ENCODE measurements around the gene KDM7A. TPM values are rescaled to one million over a fixed set of nuclear protein-coding genes. Genes with fewer than 3 reads are reported as not detected.

KDM7A gene, protein sequence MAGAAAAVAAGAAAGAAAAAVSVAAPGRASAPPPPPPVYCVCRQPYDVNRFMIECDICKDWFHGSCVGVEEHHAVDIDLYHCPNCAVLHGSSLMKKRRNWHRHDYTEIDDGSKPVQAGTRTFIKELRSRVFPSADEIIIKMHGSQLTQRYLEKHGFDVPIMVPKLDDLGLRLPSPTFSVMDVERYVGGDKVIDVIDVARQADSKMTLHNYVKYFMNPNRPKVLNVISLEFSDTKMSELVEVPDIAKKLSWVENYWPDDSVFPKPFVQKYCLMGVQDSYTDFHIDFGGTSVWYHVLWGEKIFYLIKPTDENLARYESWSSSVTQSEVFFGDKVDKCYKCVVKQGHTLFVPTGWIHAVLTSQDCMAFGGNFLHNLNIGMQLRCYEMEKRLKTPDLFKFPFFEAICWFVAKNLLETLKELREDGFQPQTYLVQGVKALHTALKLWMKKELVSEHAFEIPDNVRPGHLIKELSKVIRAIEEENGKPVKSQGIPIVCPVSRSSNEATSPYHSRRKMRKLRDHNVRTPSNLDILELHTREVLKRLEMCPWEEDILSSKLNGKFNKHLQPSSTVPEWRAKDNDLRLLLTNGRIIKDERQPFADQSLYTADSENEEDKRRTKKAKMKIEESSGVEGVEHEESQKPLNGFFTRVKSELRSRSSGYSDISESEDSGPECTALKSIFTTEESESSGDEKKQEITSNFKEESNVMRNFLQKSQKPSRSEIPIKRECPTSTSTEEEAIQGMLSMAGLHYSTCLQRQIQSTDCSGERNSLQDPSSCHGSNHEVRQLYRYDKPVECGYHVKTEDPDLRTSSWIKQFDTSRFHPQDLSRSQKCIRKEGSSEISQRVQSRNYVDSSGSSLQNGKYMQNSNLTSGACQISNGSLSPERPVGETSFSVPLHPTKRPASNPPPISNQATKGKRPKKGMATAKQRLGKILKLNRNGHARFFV
- total RNA-seq (2021; fragmentation: NEBNext Ultra II Directional; extraction: Animal tissue kit (Norgen Biotek cat#: 25700)): 11.6 and 12.5 TPM in 2 replicates
- polyA plus RNA-seq (2011; rRNA removed): 1.7 and 2.2 TPM in 2 replicates
- polyA plus RNA-seq (2011; cell fraction: cytosol; rRNA removed): 3.4 TPM
- polyA plus RNA-seq (2011; cell fraction: nucleus; rRNA removed): 9.8 TPM
- polyA plus RNA-seq (2012, experiment 1 of 2): 2.8 to 4.7 TPM (median 4.1 TPM) in 4 replicates
- 0.42 TPM for polyA plus RNA-seq (2012, experiment 2 of 2)
- 6.1 TPM for polyA plus RNA-seq (2013, experiment 1 of 2)
- polyA plus RNA-seq (2013, experiment 2 of 2): 6.2 TPM
- polyA minus RNA-seq (2011; rRNA and poly(A)+ RNA removed): 11.3 and 19.1 TPM in 2 replicates
- 5.4 TPM for polyA minus RNA-seq (2011; cell fraction: cytosol; rRNA and poly(A)+ RNA removed)
- 13.6 TPM for polyA minus RNA-seq (2011; cell fraction: nucleus; rRNA and poly(A)+ RNA removed)
- long read RNA-seq, experiment 1, partial matches to known transcripts: 0 of 5 reads
- long read RNA-seq, experiment 1, other reads (novel, unspliced or antisense): 5 of 5 reads
- long read RNA-seq, experiment 2, partial matches to known transcripts: 0 of 2 reads
- long read RNA-seq, experiment 2, other reads (novel, unspliced or antisense): 2 of 2 reads

GRCh38 chr7:140176811-140177702, at the start of gene KDM7A:
Gene KDM7A, minus strand, starts transcription at chr7:140176983. Its CDS starts 46 bp downstream, at chr7:140176937.
- Histone ChIP-seq H3K4ac (replicated peaks; ENCODE audit: insufficient read length, low read depth, low read length) (no peak within 1 kb of the TSS), H3K23ac (ENCODE audit: insufficient read length) (no peak within 1 kb of the TSS), H3K27me3 (replicated peaks in 1 of 4; ENCODE audit: control insufficient read depth in 3 of 4, extremely low read depth in 1 of 4, insufficient read depth in 3 of 4, low read length in 3 of 4) (peaks cover 0 to 21% (median 13%) of the 10 kb centered on the region in 4 experiments; a peak in 5 of 7 replicates), H2BK120ac (replicated peaks; ENCODE audit: low read depth, low read length) (no peak within 1 kb of the TSS), H2BK15ac (ENCODE audit: low read length) (no peak within 1 kb of the TSS), H2BK20ac (ENCODE audit: low read length) (no peak within 1 kb of the TSS), H3K4me1 (replicated peaks in 1 of 4; ENCODE audit: control insufficient read depth in 3 of 4, insufficient read depth in 4 of 4, low read length in 3 of 4) (peaks cover 0 to 2% (median 0%) of the 10 kb centered on the region in 4 experiments; a peak in 2 of 7 replicates), H3K9ac (replicated peaks in 1 of 4; ENCODE audit: extremely low read depth in 1 of 4, low read depth in 3 of 4, low read length in 3 of 4) (peak within 1 kb of the TSS; percentile 17 to 70 (median 59); a peak in 6 of 7 replicates), H4K91ac (replicated peaks; ENCODE audit: insufficient read length, low read length) (no peak within 1 kb of the TSS), H3K27ac (ENCODE audit: low read depth, low read length) (0 out of 2 replicates have a peak within 1 kb of the TSS, but pooled peaks have one; percentile 40), H2BK5ac (ENCODE audit: low read depth, low read length) (no peak within 1 kb of the TSS; the same call in 1 of the 2 replicates), H4K20me1 (replicated peaks in 1 of 2; ENCODE audit: control insufficient read depth in 1 of 2, insufficient read depth in 2 of 2, low read length in 2 of 2) (no peaks in the 10 kb centered on the region), H3K36me3 (ENCODE audit: control insufficient read depth in 2 of 4, insufficient read depth in 4 of 4, low read length in 3 of 4) (no peaks in the 10 kb centered on the region), H3K56ac (replicated peaks; ENCODE audit: insufficient read length, low read depth, low read length) (peak within 1 kb of the TSS; percentile 43), H3K79me2 (ENCODE audit: control insufficient read depth in 1 of 2, insufficient read depth in 2 of 2, low read length in 2 of 2) (peaks cover 3 to 19% of the 10 kb centered on the region in 2 experiments; a peak in 2 of 4 replicates), H3K23me2 (ENCODE audit: low read depth, low read length) (peaks cover 5% of the 10 kb centered on the region), H2AFZ (ENCODE audit: low read length) (peak within 1 kb of the TSS; percentile 86), H2BK12ac (ENCODE audit: low read depth, low read length) (peak within 1 kb of the TSS; percentile 20; the same call in 1 of the 2 replicates), H4K5ac (ENCODE audit: insufficient read length, low read depth, low read length) (no peak within 1 kb of the TSS), H3K4me3 (ENCODE audit: extremely low read depth in 1 of 4, insufficient read depth in 2 of 4, low read depth in 3 of 4, low read length in 4 of 4) (peak within 1 kb of the TSS; percentile 65 to 93 (median 86)), H3K18ac (ENCODE audit: extremely low read depth, low read length) (no peak within 1 kb of the TSS; the same call in 1 of the 2 replicates), H3K79me1 (ENCODE audit: low read depth, low read length) (peaks cover 2% of the 10 kb centered on the region; the same call in 1 of the 2 replicates), H3K4me2 (ENCODE audit: insufficient read depth in 1 of 2, low read depth in 2 of 2, low read length in 2 of 2) (peak within 1 kb of the TSS; percentile 74 to 90), H3K9me3 (ENCODE audit: insufficient read depth in 2 of 2, low read depth in 1 of 2, low read length in 1 of 2) (no peaks in the 10 kb centered on the region), H4K8ac (ENCODE audit: extremely low read depth, insufficient read depth, low read length) (peak within 1 kb of the TSS; percentile 74; the same call in 1 of the 2 replicates), H3K14ac (ENCODE audit: insufficient read length) (no peak within 1 kb of the TSS), H2AK5ac (ENCODE audit: low read depth, low read length) (no peak within 1 kb of the TSS)
- WGBS, 2 experiments (ENCODE audit: extremely low coverage in 1 of 2, insufficient coverage in 1 of 2, insufficient read length in 1 of 2, insufficient replicate concordance in 2 of 2, low coverage in 1 of 2, low lambda C conversion rate in 2 of 2, missing lambda C conversion rate in 1 of 2): 1% methylated on average over 63 of the region's 132 CpGs; no CpG with 5 or more reads in 1 of the 2 experiments
- CTCF ChIA-PET (ENCODE audit: partially characterized antibody): interaction anchor here (0.6 to 2.2 kb wide), 5 partner anchors 16 to 166 kb away, joined by 3 to 9 read pairs (median 4); no protein-coding TSS in a partner anchor
- FAIRE-seq (no peak), DNase-seq (ENCODE audit: low read depth in 1 of 2, low spot score in 2 of 2) (peak; percentile 47 to 82)
- POLR2A ChIA-PET (ENCODE audit: partially characterized antibody): interaction anchor here (0.6 to 1.8 kb wide), 11 partner anchors 9 to 240 kb away, joined by 3 to 19 read pairs (median 3); no protein-coding TSS in a partner anchor
- TF ChIP-seq HDAC6 (IDR thresholded peaks at IDR 0.05; ENCODE audit: low read depth, low read length): no peak
- TF ChIP-seq CEBPB (IDR thresholded peaks at IDR 0.05; ENCODE audit: low read depth, low read length): no peak
- peak; percentile 50; the same call in 1 of the 2 replicates for TF ChIP-seq PHF8 (conservative IDR thresholded peaks at IDR 0.05; ENCODE audit: low read depth, low read length)
